KOPT-K1 (cell line): ENCODE data around the gene JMJD8.

Source experiments
- H3K27ac ChIP-seq: fragments of 200-600 bp; sonication (generic); 2 replicates; pipeline ENCODE4 v1.5.1; 2016; ENCODE audit warnings: antibody characterized with exemption, mild to moderate bottlenecking, low read depth, low read length; ENCODE audit not compliant: poor library complexity, severe bottlenecking
- H3K36me3 ChIP-seq: fragments of 200-600 bp; sonication (generic); 2 replicates; pipeline ENCODE4 v1.5.1; 2017; ENCODE audit warnings: antibody characterized with exemption, mild to moderate bottlenecking, low read length, moderate library complexity; ENCODE audit not compliant: insufficient read depth
- H3K9me3 ChIP-seq: fragments of 200-600 bp; sonication (generic); 2 replicates; pipeline ENCODE4 v1.5.1; 2017; ENCODE audit warnings: antibody characterized with exemption, low read length, mild to moderate bottlenecking; ENCODE audit not compliant: insufficient read depth, poor library complexity, severe bottlenecking

JMJD8 gene

DNA sequence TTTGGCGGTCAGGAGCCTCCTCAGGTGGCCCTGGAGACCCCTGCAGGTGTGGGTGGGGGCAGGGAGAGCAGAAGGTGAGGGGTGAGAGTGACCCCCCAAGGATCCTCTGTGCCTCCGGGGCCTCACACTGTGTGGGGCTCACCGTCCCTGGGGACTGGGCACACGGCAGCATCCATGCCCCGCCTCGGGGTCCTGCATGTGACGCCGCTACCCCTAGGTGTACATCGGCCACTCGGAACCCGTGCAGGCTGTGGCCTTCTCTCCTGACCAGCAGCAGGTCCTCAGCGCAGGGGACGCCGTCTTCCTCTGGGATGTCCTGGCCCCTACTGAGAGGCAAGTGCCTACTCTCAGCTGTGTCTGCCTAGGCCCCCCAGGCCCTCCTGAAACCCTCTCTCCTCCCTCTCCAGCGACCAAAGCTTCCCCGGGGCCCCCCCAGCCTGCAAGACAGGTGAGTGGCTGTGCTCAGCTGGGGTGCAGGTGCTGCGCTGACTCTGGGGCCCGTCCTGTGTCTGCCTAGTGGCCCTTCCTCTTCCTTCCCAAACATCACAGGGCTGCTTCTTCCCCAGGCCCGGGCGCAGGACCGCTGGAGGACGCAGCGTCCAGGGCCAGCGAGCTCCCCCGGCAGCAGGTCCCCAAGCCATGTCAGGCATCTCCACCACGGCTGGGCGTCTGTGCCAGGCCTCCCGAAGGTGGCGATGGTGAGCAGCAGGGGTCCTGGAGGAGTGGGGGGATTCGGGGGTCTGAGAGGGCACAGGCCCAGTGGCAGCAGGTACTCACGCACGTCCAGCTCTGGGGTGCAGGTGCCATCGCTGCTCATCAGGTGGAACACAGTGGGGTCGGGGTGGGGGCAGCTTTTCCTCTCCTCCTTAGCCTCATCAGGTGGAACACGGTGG is 25.2 kb downstream of the JMJD8 start:
- H3K27ac ChIP-seq: no peak overlapping the region
- H3K9me3 ChIP-seq: no peaks in the 10 kb centered on the region
- H3K36me3 ChIP-seq: peaks cover 63% of the 10 kb centered on the region; the same call in 1 of the 2 replicates

DNA sequence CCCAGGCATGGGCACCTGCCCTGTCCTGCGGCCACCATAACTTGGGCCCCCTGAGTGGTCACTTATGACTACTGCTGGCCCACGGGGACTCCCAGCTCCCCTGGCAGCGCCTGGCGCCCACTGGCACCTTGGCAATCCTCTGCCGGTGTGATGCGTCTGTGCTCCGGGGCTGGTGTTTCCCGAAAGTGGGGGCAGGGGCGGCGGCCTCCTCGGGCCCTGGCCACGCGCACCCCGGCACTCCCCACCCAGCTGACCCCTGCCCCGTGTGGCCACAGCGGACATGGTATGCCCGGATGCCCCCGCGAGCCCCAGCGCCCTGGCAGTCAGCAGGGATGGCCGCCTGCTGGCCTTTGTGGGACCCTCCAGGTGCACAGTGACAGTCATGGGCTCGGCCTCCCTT is 26.6 kb downstream of the JMJD8 start:
- Histone ChIP-seq H3K27ac (no peak overlapping the region), H3K9me3 (no peaks in the 10 kb centered on the region), H3K36me3 (peaks cover 76% of the 10 kb centered on the region; the same call in 1 of the 2 replicates)

DNA sequence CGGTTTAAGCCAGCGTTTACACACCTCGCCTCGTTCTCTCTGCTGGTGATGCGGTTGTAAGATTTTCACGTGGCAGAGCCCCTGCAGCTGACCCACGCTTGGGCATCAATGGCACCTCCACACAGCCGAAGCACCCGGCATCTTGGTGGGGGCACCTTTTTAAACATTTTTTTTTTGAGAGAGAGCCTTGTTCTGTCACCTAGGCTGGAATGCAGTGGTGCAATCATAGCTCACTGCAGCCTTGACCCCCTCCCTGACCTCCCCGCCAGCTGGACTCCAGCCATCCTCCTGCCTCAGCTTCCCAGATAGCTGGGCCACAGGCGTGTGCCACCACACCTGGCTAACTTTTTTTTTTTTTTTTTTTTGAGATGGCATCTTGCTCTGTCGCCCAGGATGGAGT is 30.1 kb downstream of the JMJD8 start:
- H3K9me3 ChIP-seq: no peaks in the 10 kb centered on the region
- no peak overlapping the region for H3K27ac ChIP-seq
- peaks cover 67% of the 10 kb centered on the region; the same call in 1 of the 2 replicates for H3K36me3 ChIP-seq

DNA sequence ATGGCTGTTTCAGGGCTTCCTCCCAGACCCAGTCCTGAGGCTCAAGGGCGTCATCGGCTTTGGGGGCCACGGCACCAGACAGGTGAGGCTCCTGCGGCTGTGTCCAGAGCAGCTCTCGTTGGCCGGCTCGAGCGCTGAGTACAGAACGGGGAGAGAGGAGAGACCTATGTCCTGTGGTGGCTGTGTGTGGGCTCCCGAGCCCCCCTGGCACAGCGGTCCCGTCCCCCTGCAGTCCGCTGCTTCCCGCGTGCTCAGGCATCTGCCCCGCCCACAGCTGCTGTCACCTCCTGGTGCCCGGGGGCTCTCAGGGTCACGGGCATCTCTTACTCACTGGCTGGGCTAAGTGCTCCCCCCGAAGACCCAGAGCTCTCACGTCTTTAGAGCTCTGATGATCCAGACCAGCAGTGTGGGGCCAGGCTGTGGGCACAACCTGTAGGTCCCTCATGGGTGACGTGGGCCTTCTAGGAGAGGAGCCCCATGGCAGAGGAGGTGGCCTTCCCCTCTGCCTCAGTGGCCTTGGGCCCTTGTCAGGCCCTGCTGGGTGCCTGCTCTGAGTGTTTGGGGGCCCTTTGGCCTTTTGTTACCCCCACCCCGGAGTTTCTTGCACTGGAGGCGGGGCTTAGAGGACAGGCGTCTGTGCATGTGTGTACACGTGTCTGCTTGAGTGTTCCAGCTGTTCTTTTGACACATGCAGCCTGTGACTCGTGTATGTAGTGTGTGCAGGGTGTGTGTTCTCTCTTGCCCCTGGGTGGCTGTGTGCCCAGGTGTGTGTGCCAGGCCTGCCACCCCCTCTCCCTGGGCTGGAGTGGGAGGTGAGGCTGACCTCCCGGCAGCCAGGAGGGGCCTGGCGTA is 31.5 kb downstream of the JMJD8 start:
- Histone ChIP-seq H3K9me3 (no peaks in the 10 kb centered on the region), H3K27ac (no peak overlapping the region), H3K36me3 (peaks cover 53% of the 10 kb centered on the region; the same call in 1 of the 2 replicates)

DNA sequence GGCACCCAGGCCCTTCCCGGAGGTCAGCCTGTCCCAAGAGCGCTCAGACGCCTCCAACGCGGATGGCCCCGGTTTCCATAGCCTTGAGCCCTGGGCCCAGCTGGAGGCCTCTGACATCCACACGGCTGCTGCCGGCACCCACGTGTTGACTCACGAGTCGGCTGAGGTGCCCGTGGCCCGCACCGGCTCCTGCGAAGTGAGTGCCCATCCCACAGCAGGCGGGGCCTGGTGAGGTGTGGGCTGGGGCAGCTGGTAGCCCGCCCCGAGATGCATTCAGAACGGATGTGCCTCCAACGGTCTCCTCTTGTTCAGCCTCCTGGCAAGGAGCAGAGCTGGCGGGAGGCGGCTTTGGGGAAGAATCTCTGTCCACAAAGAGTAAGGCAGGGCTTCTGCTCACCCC is 32.3 kb downstream of the JMJD8 start:
- H3K36me3 ChIP-seq: peaks cover 45% of the 10 kb centered on the region; the same call in 1 of the 2 replicates
- no peak overlapping the region for H3K27ac ChIP-seq
- no peaks in the 10 kb centered on the region for H3K9me3 ChIP-seq

DNA sequence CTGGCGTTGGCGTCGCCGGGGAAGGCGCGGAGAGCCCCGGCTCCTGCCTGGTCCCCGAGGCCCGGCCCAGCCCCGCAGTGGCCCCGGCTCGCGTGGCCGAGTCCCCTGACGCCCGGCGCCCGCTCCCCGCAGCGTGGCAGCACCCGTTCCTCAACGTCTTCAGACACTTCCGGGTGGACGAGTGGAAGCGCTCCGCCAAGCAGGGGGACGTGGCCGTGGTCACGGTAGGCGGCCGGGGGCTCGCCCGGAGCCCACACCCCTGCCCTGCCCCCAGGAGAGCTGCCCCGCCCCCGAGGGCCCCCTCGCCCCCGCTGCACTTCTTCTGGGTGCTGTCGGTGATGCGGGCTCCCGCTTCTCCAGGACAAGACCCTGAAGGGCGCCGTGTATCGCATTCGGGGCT is 34.5 kb downstream of the JMJD8 start:
- Histone ChIP-seq H3K36me3 (peaks cover 23% of the 10 kb centered on the region; the same call in 1 of the 2 replicates), H3K27ac (peak overlapping the region; percentile 83), H3K9me3 (no peaks in the 10 kb centered on the region)

DNA sequence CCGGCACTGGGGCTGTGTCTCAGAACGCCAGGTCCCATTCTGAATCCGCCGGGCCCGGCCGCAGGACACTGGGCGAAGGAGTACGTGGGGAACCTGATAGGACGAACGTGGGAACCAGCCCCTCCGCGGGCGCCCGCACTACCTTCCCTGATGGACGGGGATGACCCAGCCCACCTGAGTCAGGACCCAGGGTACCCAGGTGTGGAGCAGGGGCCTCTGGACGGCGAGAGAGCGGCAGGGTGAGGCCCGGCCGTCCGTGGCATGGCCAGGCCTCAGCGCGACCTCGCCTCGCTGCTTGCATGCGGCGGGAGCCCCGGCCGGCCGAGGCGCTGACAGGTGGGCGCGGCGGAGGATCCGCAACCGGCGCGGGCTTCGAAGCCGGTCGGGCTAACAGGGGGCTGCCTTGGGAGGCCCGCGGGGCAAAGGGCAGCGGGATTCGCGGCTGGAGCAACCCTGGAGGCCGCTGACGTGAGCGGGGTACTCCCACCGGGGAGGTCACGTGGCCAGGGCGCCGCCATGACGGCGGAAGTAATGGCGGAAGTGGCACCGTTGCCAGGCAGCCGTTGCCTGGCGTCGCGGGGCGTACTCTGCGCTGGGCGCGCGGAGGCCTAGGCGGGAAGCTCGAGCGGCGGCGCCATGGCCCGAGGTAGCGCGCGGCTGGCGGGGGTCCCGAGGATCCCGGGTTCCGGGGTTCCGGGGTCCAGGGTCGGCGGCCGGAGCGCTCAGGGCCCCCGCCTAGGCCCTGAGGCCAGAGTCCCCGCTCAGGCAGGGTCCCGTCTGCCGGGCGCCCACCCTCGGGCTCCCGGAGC is 35.1 kb downstream of the JMJD8 start, which contains the start of gene WDR90:
WDR90 (plus strand) TSS at position 585 of the 809 bp plus-strand sequence; CDS start at position 637, 52 bp downstream.
- H3K9me3 ChIP-seq: no peaks in the 10 kb centered on the region
- peak within 1 kb of the TSS; percentile 83 for H3K27ac ChIP-seq
- peaks cover 22% of the 10 kb centered on the region; the same call in 1 of the 2 replicates for H3K36me3 ChIP-seq

DNA sequence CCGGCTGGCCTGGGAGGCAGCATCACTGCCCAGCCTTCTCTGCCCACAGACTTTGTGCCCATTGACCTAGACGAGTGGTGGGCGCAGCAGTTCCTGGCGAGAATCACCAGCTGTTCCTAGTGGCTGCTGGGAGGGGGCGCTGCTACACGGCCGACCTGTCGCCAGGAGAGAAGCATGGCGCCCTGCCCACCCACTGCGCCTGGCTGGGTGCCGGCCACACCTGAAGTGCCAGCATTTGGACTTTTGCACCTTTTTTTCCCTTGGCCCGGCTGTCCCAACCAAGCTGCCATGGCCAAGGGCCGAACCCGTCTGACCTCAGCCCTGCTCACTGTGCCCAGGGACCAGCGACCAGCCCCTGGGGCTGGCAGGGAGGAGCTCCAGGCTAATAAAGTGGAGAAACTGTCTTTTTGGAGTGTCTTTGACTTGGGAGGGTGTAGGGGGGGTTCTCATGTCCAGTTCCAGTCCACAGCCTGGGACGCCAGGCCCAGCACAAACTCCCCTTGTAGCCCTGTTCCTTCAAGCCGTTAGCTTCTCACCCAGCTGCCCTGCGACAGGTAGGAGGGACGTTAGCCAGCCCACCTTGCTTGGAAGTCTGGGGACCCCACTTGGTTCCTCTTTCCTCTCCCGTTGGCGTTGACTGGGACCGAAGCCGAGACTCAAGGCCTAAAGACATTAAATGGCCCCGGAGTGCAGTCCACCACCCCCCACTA is 35.9 kb downstream of the JMJD8 start:
- Histone ChIP-seq H3K36me3 (peaks cover 15% of the 10 kb centered on the region; the same call in 1 of the 2 replicates), H3K27ac (peak overlapping the region; percentile 83), H3K9me3 (no peaks in the 10 kb centered on the region)

DNA sequence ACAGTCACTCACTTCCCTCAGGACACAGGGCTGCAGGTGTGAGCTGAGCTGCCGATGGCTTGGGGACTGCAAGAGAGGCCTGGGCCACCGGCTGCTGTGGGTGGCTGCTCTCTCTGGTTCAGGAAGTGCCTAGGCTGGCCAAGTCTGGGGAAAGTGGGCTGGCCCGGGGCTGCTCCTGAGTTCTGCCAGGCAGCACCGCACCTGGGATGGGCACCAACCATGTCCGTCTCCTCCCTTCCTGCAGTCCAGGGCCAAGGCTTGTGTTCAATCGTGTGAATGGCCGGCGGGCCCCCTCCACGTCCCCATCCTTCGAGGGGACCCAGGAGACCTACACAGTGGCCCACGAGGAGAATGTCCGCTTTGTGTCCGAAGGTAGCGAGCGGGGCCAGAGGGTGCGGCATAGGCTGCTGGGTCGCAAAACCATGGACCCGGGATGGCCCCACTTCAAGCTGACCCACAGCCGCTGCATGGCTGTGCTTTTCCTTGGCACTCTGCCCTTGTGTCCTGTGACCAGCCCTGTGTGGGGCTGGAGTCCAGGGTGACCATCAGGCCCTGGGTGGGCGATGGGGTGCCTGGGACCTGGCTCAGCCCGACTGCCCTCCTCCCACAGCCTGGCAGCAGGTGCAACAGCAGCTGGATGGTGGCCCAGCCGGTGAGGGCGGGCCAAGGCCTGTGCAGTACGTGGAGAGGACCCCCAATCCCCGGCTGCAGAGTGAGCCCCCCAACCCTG is 36.8 kb downstream of the JMJD8 start:
- Histone ChIP-seq H3K27ac (no peak overlapping the region), H3K36me3 (peaks cover 7% of the 10 kb centered on the region; the same call in 1 of the 2 replicates)

DNA sequence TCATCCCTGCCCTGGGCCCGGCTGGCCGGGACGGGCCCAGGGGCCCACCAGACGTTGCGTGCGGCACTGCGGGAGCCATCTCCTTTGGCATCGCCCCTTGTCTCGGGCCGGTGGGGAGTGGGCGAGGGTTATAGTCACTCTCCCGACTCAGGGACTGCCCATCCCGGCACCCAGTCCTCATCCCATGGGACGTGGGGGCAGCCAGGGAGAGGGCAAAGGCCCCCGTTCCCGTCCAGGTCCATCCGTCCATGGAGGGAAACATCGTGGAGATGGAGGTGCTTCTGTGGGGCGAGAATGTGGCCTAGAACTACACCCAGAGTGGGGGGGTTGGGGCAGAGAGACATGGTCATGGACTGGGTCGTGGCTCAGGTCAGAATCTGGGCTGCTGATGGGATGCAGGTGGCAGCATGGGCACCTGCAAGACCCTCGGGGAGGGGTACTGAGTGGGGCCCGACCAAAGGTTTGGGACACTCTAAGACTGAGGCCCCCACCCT is 37.4 kb downstream of the JMJD8 start:
- H3K36me3 ChIP-seq: peaks cover under 1% of the 10 kb centered on the region; the same call in 1 of the 2 replicates
- H3K9me3 ChIP-seq: no peaks in the 10 kb centered on the region
- H3K27ac ChIP-seq: no peak overlapping the region

More for the DNA sequence above, 36.8 kb downstream of the JMJD8 start:
- no peaks in the 10 kb centered on the region for H3K9me3 ChIP-seq

DNA sequence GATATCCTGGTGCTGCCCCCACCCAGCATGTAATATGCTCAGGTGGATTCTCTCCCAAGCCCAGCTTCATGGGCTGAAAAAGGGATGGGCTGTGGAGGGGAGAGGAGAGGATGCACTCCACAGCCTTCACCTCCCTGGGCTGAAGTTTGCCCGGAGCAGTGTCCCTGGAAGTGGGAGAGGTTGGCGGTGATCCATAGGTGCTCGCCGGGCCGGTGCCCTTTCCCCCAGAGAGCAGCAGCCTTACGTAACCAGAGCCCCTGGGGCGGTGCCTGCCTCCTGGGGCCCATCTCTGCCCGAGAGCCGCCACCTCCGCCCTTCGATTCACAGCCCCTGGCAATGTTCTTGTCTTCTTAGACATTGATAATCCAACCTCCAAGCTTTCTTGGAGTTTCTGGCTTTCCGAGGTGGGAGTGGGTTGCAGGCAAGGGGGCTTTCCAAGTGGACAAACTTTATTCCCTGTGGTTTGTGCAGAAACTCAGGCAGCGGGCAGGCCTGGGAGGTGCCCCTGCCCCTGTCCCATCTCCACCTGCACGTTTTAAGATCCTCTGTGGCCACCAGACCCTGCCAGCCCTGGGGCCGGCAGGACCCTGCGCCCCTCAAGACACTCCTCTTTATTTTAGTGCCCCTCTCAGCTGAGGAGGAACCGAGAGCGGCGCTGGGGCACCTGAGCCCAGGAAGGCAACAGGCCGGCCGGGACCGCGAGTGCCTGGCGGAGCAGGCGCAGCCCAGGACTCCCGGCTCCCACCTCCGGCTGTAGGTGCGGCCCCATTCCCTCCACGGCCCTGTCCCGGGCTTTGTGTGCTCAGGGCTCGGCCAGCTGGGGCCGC is 38.1 kb downstream of the JMJD8 start:
- Histone ChIP-seq H3K36me3 (no peaks in the 10 kb centered on the region), H3K27ac (no peak overlapping the region), H3K9me3 (no peaks in the 10 kb centered on the region)

DNA sequence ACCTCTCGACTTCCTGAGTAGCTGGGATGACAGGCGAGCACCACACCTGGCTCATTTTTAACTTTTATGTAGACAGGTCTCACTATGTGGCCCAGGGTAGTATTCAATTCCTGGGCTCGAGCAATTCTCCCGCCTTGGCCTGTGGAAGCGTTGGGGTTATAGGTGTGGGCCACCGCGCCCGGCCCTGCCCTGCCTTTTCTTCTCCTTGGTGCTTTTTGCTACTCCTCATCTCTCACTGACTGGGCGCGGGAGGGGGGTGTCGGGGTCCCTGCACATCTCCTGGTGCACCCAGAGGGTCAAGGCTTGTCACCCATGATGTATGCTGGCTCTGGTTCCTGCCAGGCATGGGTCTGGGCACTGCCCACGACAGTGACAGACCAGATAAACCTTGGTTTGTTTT is 39.6 kb downstream of the JMJD8 start:
- H3K9me3 ChIP-seq: no peaks in the 10 kb centered on the region
- no peak overlapping the region for H3K27ac ChIP-seq
- H3K36me3 ChIP-seq: no peaks in the 10 kb centered on the region

DNA sequence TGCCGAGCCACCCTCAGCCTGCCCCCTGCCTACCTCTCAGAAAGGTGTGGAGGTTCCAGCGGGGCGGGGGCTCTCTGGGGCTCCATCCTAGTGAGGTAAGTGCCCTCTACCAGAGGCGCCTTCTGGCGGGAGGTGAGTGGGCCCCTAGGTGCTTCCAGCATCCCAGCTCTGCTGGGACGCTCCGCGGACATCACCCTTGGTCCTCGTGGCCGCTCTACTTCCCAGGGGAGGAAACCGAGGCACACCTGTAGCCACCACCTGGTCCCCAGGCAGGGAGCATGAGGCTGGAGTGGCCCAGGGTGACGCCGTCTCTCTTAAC is 41.1 kb downstream of the JMJD8 start:
- Histone ChIP-seq H3K36me3 (no peaks in the 10 kb centered on the region), H3K27ac (no peak overlapping the region), H3K9me3 (no peaks in the 10 kb centered on the region)
